ENCODE results near the gene HAND2. TPM values are rescaled to one million over a fixed set of nuclear protein-coding genes. Genes with fewer than 3 reads are reported as not detected.

The HAND2 gene
- polyA plus RNA-seq, 5 donors: 0.21 to 0.76 (median 0.44) TPM

DNA sequence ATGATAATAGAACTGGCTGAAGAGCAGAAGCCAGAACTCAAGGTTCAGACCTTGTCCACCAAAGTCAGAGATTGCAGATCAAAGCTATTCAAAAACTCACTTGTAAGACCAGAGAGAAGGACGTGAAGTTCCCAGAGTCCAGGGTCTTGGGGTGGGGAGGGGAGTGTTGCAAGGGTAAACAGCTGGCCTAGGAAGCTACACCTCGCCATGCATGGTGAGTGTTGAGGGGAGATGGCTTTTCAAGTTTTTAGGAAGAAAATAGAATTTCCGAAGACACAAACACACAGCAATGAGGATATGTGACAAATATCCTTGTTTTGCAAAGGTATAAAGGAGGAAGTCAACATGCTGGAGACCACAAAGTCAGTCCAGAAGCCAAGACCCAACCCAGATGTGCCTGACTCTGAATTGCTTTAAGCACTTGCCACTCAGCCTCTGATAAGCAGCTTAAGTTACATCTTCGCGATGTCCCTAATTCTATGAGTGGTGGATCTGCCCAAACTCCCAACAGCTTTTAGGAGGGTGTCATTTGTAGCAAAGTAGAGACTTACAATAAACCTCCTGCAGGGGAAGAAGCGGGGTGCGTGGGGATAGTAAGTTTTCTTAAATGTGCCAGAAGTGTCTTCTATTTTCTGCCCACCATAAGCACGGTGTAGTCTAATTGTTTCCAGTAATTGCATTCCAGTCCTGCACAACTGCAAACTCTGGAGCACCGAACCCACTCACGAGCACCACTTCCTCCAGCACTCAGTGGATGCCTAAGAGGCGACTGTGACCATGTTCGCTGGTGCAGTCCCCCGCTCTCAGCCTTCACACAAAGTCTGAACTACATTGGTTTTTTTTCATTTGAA, 26.5 kb downstream of the HAND2 start:
- DNase-seq: no peak

DNA sequence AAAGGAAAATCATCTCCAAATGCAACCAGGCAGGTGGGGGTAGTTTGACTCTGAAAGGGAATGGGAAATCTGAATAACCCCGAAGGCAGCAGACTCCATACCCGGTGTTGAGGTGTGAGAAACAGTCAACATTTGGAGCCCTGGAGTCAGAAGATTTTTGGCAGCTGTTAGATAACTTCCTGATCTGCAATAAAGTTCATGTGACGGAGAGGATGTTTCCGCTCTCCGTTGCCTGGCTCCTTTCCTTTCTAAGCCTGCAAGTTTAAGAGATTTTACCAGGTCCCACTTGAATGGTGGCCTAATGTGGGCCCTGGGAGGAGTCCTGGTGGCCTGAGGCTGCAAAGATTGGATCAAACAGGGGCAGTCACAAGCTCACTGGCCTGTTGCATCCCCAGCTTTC, 27.7 kb downstream of the HAND2 start:
- DNase-seq: no peak

GRCh38 chr4:173501592-173502150, 28.4 kb downstream of the HAND2 start:
- no peak for DNase-seq

- DNase-seq: no peak
Measured at GRCh38 chr4:173500841-173501591, 29.0 kb downstream of the HAND2 start.

- DNase-seq: no peak
Measured at GRCh38 chr4:173499658-173500535, 30.1 kb downstream of the HAND2 start.

GRCh38 chr4:173498771-173499170, 31.3 kb downstream of the HAND2 start:
- no peak for DNase-seq

- DNase-seq: no peak
Measured at GRCh38 chr4:173498023-173498422, 32.0 kb downstream of the HAND2 start.

- DNase-seq: no peak
Measured at GRCh38 chr4:173494013-173494970, 35.7 kb downstream of the HAND2 start.

GRCh38 chr4:173493041-173493440, 37.0 kb downstream of the HAND2 start:
- DNase-seq: no peak

DNA sequence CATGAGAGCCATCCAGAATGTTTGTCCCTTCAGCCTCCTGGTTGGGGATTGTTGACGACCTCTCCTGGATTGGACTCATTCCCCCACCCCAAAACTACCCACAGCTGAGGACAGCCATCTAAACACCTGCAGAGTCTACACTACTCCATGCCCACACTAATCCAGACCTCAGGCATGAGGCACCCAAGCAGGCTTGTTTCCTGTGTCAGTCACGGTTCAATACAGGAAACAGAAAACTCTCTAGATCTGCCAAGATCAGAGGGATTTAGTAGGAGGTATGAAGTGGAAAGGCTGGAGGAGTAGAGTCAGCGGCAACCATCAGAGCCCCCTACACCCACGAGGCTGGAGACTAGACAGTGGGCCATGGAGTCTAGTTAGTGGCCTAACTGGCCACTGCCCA, 37.7 kb downstream of the HAND2 start:
- DNase-seq: no peak

GRCh38 chr4:173490817-173491528, 39.1 kb downstream of the HAND2 start:
- no peak for DNase-seq

DNA sequence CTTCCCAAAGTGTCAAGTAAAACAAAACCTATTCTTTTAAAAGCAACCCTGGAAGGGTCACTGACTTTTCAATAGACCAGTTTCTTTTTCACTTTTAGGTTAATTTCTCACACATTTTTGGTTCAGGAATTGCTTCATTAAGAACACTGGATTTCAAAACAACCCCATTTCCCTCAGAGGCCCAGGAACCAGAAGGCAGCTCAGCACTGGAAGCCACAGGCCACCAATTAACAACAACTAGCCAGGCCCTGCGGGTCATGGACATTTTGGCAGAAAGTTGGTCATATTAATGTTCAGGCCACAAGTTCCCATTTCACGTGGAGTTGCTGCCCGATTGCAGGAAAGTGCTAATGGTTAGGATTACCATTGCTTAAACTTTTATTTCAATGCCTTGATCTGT, 39.8 kb downstream of the HAND2 start:
- no peak for DNase-seq

- DNase-seq: no peak
Measured at GRCh38 chr4:173489514-173489913, 40.5 kb downstream of the HAND2 start.

- DNase-seq: no peak
Measured at GRCh38 chr4:173488656-173489055, 41.4 kb downstream of the HAND2 start.

- DNase-seq: no peak
Measured at GRCh38 chr4:173488074-173488473, 42.0 kb downstream of the HAND2 start.

DNA sequence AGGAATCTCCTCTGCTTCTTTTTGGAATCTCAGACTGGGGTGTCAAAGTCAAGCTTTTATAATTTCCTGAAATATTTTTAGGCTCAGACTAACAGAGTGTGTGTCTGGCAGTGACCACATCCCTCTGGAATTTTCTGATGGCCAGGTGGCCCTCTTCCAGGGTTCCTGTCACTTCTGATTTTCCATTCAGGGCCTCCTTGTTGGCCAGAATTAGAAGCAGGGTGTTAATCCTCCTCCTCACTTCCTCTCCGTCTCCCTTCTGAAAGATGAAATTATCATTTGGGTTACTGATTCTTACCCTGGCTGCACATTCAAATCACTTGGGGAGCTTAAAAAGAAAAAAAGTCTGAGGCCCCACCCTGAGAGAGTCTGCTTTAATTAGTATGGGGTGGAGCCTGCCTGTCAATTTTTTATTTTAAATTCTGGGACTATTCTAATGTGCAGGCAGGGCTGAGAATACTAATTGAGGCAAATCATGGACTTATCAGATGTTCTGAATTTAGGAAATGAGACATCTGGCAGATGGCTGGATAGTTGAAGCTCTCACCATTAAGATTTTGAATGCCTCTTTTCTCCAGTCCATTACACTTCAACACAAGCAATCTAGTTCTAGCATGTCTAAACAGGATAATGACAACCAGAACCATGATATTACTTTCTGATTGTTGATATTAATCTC, 43.2 kb downstream of the HAND2 start:
- no peak for DNase-seq

GRCh38 chr4:173485164-173485563, 44.9 kb downstream of the HAND2 start:
- no peak for DNase-seq

GRCh38 chr4:173482330-173482931, 47.6 kb downstream of the HAND2 start:
- DNase-seq: no peak

- no peak for DNase-seq
Measured at GRCh38 chr4:173478913-173479283, 51.1 kb downstream of the HAND2 start.
